Activated CD4-positive, alpha-beta T cell treated with anti-CD3 and anti-CD28 coated beads, Interleukin-2, amount 50 U/mL, for 24 hours (primary cell): ENCODE measurements around the gene PPP1R12B.
A peak's percentile ranks its signal among the peaks of the same experiment; 100 is the strongest.

Experiments used
- DNase-seq, 2 donors: peaks; one replicate each; pipeline ENCODE4 v3.0.0-alpha.2; 2020; ENCODE audit warnings: low read depth in 1 of 2, low spot score in 1 of 2

Gene PPP1R12B, protein sequence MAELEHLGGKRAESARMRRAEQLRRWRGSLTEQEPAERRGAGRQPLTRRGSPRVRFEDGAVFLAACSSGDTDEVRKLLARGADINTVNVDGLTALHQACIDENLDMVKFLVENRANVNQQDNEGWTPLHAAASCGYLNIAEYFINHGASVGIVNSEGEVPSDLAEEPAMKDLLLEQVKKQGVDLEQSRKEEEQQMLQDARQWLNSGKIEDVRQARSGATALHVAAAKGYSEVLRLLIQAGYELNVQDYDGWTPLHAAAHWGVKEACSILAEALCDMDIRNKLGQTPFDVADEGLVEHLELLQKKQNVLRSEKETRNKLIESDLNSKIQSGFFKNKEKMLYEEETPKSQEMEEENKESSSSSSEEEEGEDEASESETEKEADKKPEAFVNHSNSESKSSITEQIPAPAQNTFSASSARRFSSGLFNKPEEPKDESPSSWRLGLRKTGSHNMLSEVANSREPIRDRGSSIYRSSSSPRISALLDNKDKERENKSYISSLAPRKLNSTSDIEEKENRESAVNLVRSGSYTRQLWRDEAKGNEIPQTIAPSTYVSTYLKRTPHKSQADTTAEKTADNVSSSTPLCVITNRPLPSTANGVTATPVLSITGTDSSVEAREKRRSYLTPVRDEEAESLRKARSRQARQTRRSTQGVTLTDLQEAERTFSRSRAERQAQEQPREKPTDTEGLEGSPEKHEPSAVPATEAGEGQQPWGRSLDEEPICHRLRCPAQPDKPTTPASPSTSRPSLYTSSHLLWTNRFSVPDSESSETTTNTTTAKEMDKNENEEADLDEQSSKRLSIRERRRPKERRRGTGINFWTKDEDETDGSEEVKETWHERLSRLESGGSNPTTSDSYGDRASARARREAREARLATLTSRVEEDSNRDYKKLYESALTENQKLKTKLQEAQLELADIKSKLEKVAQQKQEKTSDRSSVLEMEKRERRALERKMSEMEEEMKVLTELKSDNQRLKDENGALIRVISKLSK

DNA sequence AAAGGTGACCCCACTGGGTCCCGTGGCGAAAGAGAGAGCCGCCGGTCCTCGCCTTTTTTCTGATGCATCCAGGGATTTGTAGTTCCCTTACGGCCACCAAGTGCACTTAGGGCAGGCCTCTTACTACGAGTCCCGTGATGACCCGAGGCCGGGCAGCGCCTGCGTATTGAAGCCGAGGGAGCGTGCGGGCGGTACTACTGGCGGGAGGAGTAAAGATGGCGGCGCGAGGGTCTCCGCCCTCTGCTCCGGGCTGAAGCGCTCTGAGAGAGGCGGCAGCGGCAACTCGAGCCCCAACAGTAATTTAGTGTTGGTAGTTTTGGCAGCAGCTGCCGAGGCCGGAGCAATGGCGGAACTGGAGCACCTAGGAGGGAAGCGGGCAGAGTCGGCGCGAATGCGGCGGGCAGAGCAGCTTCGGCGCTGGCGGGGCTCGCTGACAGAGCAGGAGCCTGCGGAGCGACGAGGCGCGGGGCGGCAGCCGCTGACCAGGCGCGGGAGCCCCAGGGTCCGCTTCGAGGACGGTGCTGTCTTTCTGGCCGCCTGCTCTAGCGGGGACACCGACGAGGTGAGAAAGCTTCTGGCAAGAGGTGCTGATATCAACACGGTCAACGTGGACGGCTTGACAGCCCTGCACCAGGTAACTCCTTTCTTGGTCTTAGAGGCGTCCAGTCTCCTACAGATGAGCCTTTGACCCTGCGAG lies at the start of gene PPP1R12B:
Gene PPP1R12B, plus strand, starts transcription at position 191 of the 697 bp plus-strand sequence. Its CDS starts 153 bp downstream, at position 344.
- DNase-seq = peak; percentile 78 to 96

DNA sequence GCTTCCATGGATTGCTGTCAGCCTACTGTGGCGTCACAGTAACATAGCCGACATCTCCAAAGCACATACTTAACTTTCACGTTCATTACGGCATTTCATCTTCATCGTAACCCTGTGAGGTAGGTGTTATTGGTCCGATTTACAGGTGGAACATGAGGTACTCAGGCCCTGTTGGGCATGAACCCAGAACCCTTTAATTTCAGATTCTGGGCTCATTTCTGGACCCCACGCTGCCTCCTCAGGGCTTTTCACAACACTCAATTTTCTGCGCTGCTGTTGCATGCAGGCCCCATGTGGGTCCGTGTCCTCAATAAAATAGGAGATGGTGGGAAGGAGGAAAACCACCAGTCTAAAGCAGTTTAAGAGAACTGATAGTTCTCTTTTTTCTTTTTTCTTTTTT lies 46.3 kb upstream of the PPP1R12B start:
- DNase-seq = no peak

DNA sequence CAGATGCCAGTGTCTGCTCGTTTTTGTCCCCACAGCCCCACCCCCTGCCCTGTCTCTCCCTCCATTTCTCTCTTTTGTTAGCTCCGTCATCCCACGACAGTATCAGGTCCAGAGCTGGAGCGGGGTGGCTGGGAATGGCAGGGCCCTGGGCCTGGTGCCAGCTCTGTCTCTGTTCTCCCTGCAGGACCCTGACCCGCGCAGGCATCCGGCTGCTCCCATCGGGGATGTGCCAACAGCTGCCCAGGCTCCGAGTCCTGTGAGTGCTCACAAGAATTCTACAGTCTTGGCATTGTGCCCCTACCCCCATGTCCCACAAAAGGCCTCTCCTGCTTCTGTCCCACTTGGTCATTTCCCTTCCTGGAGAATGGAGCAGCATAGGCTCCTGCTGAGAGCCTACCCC lies 44.1 kb upstream of the PPP1R12B start:
- no peak for DNase-seq

DNA sequence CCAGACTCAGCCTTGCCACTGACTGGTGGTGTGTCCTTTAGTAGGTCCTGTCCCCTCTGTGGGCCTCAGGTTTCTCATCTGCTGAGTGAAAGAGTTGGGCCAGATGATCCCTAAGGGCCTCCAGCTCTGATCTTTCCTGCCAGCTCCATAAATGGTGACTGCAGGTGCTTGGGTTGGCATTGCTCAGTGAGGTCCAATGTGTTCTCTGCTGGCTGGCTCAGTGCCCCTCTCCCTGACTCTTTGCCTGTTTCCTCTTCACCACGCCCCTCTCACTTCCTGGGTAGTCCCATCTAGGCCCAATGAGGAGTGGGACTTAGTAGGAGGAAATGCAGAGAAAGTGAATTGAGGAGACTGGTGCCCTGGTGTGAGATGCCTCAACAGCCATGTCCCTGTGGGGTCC lies 43.3 kb upstream of the PPP1R12B start:
- DNase-seq = no peak

DNA sequence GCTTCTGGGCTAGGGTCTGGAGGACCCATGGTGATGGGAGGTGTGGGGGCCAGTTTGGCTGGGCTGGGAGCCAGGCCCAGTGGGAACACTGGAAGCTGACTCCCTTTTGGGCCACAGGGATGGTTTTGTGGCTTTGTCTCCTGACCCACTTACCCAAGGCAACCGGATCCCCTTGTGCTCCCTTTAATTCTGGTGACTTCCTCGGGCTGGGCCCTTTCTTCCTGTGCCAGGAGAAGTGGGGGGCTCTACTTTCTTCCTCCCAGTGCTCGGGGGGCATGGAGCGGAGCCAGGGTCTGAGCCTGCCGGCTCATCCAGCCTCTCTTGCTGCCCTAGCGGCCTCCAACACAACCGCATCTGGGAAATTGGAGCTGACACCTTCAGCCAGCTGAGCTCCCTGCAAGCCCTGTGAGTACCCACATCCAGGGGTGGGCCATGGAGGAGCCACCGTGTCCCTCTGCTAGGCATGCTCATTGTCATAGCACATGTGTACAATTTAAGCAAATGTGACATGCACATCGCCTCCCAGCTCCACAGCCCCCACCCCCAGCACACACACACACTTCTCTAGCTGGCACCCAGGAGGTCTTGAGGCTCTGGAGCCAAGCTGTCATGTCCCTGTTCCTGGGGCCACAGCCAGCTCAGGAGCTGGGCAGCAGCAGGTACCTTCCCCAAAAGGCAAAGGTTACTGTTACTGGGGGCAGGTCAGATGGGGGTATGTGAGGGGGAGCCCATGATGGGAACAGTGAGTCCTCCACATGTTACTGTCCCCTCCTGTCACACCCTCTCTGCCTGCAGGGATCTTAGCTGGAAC lies 41.8 kb upstream of the PPP1R12B start:
- no peak for DNase-seq

DNA sequence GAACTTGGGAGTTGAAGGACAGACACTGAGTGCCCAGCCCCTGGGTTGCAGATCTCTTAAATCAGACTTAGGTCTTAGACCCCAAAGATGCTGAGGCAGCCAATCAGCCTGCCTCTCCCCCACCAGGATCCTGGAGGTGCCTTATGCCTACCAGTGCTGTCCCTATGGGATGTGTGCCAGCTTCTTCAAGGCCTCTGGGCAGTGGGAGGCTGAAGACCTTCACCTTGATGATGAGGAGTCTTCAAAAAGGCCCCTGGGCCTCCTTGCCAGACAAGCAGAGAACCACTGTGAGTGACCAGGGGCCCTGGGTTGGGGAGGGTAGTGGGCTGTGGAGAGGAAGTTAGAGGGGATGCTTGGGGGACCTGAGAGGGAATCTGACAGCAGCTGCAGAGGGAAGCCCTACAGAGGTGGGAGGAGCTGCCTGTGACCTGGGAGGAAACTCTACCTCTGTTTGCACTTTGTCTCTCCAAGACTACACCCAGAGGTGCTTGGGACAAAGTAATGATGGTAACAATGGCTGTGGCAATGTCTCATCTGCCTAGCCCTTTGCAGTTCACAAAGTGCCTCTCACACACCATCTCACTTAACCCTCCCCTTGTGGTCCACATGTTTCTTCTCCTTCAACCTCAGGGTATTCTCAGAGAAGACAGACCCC lies 38.3 kb upstream of the PPP1R12B start:
- no peak for DNase-seq

DNA sequence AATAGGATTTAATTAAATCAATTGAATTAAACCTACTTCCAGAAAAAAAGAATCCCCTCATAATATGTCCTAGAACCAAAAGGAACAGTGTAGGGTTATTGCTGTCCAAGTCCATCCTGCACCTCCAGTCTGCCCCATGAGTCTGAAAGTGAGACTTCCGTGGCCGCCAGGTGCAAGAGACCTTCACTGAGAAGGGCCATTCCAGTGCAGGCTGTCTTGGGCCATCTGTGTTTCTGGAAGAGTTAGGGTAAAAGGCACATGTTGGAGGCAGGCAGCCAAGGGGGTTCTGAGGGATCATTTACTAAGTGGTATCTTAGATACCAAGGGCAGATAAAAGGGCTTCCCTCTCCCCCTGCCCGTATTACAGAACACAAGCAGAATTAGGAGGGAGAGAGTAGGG lies 37.8 kb upstream of the PPP1R12B start:
- DNase-seq = no peak

DNA sequence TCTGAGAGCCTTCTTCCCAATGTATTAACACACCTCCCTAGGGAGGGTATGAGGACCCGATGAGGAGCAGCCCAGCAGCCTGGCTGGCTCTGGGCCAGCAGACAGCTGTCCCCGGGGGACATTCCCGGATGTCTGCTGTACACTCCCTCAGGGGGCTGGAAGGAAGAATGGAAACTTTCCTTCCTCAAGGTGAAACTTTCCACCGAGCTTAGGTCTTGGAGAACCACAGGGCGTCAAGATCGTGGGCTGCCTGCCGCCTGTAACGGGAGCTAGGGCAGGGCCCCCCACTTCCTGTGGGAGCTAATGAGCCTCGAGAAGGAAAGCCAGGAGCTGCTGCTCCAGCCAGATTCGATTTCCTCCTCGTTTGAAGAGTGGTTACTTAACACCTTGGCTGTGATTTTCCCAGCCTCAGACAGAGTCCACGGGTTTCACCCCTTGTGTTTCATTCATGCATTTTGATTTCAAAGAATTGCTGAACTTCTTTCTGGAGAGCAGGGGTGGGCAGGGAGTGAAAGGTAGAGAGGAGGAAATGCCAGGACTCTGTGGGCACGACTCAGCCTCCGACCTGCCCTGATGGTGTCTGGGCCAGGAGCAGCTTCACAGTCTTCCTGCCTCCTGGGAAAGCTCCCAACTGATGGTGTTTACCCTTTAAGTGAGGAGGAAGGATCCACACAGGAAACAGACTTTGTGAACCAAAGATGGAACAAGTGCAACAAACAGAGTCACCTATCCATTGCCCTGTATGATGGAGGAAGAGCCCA lies 36.4 kb upstream of the PPP1R12B start:
- no peak for DNase-seq

DNA sequence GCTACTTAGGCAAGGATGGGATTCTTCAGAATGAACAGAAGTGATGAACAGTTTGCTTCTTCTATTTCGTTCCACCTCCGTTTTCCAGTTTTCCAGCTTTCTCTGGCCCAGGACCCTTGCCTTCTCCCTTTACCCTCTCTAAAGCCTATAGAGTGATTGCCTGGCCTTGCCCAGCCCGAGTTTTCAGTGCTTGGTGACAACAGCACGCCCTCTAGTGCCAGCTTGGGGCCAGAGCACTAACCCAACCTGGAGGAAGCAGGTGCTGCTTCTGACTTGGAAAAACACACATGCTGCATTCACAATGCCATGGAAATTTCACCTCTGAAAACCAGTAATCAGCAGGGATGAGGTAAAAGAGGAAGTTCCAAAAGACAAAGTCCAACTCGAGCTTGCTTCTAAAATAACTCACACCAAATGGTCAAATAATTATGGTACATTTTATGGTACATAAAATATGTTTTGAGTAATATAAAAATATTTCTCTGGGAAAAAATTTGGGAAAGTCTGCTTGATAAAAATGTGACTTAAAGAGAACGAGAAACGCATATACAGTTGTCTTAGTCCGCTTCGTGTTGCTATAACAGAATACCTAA lies 32.8 kb upstream of the PPP1R12B start:
- peak; percentile 37 to 71 for DNase-seq

DNA sequence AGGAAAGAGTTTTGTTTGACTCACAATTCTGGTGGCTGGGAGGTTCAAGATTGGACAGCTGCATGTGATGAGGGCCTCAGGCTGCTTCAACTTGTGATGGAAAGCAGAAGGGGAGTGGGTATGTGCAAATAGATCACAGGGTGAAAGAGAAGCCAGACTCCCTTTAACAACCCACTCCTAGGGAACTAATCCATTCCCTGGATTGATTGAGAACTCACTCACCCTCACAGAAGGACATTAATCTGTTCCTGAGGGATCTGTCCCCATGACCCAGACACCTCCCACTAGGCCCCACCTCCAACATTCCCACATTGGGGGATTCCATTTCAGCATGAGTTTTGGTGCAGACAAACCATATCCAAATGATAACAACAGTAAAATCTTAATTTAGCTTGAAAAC lies 32.3 kb upstream of the PPP1R12B start:
- DNase-seq = no peak

DNA sequence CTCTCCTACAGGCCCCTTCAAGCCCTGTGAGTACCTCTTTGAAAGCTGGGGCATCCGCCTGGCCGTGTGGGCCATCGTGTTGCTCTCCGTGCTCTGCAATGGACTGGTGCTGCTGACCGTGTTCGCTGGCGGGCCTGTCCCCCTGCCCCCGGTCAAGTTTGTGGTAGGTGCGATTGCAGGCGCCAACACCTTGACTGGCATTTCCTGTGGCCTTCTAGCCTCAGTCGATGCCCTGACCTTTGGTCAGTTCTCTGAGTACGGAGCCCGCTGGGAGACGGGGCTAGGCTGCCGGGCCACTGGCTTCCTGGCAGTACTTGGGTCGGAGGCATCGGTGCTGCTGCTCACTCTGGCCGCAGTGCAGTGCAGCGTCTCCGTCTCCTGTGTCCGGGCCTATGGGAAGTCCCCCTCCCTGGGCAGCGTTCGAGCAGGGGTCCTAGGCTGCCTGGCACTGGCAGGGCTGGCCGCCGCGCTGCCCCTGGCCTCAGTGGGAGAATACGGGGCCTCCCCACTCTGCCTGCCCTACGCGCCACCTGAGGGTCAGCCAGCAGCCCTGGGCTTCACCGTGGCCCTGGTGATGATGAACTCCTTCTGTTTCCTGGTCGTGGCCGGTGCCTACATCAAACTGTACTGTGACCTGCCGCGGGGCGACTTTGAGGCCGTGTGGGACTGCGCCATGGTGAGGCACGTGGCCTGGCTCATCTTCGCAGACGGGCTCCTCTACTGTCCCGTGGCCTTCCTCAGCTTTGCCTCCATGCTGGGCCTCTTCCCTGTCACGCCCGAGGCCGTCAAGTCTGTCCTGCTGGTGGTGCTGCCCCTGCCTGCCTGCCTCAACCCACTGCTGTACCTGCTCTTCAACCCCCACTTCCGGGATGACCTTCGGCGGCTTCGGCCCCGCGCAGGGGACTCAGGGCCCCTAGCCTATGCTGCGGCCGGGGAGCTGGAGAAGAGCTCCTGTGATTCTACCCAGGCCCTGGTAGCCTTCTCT lies 30.3 kb upstream of the PPP1R12B start:
- DNase-seq = no peak

DNA sequence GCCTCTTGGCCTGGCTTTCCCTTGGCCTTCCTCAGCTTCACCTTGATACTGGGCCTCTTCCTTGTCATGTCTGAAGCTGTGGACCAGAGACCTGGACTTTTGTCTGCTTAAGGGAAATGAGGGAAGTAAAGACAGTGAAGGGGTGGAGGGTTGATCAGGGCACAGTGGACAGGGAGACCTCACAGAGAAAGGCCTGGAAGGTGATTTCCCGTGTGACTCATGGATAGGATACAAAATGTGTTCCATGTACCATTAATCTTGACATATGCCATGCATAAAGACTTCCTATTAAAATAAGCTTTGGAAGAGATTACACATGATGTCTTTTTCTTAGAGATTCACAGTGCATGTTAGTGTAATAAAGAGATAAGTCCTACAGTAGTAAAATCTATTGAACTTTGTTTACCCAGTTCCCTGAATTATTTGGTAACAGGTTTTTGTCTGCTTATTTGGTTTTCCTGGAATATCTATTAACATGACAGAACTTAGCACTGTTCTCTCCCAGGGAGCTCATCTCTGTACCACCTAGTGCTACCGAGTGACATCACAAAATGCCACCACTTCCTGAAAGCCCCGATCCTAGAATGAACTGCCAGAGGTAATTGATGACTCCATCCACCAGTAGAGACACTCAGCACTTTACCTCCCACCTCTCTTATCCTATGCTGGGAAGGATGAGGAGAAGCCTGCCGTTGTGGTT lies 29.0 kb upstream of the PPP1R12B start:
- no peak for DNase-seq

DNA sequence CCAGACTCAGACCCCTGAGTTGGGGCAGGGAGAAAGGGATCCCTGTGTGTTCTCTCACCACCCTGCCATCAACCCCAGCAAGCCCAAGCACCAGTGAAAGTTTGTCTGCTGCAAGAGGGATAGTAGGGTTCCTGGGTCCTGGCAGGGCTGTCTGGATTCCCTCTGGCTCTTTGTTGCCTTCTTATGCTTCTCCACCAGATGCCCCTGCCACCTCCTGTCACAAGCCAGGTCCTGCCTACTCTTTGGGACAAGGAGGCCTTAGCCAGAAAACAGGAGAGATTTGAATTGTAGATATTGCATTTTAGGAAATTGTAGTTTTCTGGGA lies 28.5 kb upstream of the PPP1R12B start:
- DNase-seq = no peak

DNA sequence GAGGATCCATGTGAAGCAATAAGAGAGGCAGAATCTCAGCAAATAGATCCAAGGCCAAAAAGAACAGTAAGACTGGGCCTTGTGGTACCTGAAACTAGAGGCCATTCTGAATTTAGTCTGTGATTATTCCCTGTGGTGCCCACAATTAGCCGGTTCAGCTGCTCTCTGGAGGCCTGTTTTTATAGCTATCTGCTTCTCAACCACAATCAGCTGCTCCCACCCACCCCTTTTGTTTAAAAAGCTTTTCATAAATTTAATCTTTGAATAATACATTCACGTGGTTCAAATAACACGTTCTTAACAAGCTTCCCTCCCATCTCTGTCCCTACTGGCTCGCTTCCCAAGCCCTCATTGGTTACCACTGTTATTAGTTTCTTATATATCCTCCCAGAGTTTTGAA lies 24.8 kb upstream of the PPP1R12B start:
- no peak for DNase-seq

DNA sequence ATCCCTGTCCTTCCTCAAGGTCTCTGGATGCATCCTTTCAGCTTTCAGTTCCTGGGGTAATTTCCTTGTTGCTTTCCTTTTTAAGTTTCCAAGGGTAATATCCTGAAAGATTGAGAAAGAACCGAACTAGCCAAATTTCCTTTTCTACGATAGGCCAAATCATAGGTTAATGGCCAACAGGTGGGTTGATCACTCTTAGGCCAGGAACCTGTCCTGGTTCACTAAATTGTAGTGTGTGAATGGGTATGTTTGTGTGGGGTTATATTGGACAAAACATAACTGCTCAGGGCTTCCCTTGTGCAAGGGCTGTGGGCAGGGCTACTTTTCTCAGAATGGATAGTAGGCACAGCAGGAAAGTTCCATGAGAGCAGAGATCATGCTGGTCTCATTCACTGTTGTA lies 23.9 kb upstream of the PPP1R12B start:
- DNase-seq = no peak

DNA sequence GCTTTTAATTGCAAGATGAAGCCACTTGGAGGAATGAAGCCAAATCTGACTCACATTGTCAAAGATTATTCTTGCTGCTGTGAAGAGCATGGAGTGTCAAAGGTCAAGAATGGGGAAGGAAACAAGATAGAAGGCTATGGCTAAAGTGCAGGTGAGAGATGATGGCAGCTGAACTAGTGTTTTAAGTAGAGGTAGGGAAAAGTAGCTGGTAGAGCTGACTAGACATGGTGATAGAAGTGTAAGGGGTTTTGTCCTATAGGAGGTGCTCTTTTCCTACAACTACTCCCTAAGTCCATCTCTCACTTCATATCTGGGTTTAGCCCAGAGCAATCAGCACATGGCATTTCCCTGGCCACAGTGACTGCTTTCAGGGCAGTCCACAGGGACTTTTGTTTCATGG lies 18.6 kb upstream of the PPP1R12B start:
- no peak for DNase-seq

DNA sequence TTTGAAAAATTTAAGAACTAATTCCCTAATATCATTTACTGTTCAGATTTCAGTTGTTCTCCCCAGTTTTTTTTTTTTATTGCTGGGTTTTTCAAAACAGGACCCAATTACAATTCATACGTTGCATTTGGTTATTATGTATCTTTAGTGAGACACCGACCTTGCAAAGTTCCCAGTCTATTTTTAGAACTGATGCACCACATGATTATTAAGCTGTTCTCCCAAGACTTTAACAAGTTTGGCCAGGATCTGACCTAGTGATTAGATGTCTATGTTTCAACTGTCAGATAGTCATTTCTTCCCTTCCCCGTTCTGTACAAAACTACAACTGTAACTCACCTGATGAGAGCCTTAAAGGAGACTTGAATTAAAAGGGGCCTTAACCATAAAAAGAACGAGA lies 14.6 kb upstream of the PPP1R12B start:
- DNase-seq = no peak
